KMS-11 (cell line): ENCODE results near the gene CCDC157.
A peak's percentile ranks its signal among the peaks of the same experiment; 100 is the strongest.

Experiments used
- H2AFZ ChIP-seq: fragments of 200-600 bp; sonication (generic); 2 replicates; pipeline ENCODE4 v1.6.1; 2016; ENCODE audit warnings: antibody characterized with exemption, mixed run types, low read depth
- H3K27ac ChIP-seq: fragments of 200-600 bp; sonication (generic); 2 replicates; pipeline ENCODE4 v1.6.1; 2016; ENCODE audit warnings: mild to moderate bottlenecking, mixed run types
- H3K27me3 ChIP-seq: fragments of 200-600 bp; sonication (generic); 2 replicates; pipeline ENCODE4 v1.6.1; 2017; ENCODE audit warnings: mild to moderate bottlenecking, low read depth, mixed run types, moderate library complexity; ENCODE audit not compliant: insufficient read depth
- H3K36me3 ChIP-seq: fragments of 200-600 bp; sonication (generic); 2 replicates; pipeline ENCODE4 v1.6.1; 2017; ENCODE audit warnings: mild to moderate bottlenecking, mixed run types; ENCODE audit not compliant: insufficient read depth
- H3K4me1 ChIP-seq: fragments of 200-600 bp; sonication (generic); 2 replicates; pipeline ENCODE4 v1.6.1; 2016; ENCODE audit warnings: mild to moderate bottlenecking, low read depth, mixed run types; ENCODE audit not compliant: poor library complexity, severe bottlenecking
- H3K4me2 ChIP-seq: fragments of 200-600 bp; sonication (generic); 2 replicates; pipeline ENCODE4 v1.7.0; 2016; ENCODE audit warnings: mild to moderate bottlenecking, mixed run types
- H3K4me3 ChIP-seq: fragments of 200-600 bp; sonication (generic); IDR thresholded peaks from 2 replicates; pipeline ENCODE4 v1.6.1; 2017; ENCODE audit warnings: low read depth, low read length, mixed read lengths; ENCODE audit not compliant: insufficient read depth
- H3K79me2 ChIP-seq: fragments of 200-600 bp; sonication (generic); 2 replicates; pipeline ENCODE4 v1.6.1; 2016; ENCODE audit warnings: low read depth, mixed run types; ENCODE audit not compliant: insufficient read depth
- H3K9ac ChIP-seq: fragments of 200-600 bp; sonication (generic); 2 replicates; pipeline ENCODE4 v1.6.1; 2016; ENCODE audit warnings: mild to moderate bottlenecking, mixed run types
- H4K20me1 ChIP-seq: fragments of 200-600 bp; sonication (generic); 2 replicates; pipeline ENCODE4 v1.6.1; 2016; ENCODE audit warnings: mild to moderate bottlenecking, mixed run types; ENCODE audit not compliant: insufficient read depth
- TF ChIP-seq, protein P1 (sequence below): fragments of 200-600 bp; sonication (generic); conservative IDR thresholded peaks from 2 replicates; pipeline ENCODE4 v1.6.1; 2017; ENCODE audit warnings: low read depth, mild to moderate bottlenecking, antibody characterized with exemption, low read length, moderate library complexity, mixed read lengths

Gene CCDC157

DNA sequence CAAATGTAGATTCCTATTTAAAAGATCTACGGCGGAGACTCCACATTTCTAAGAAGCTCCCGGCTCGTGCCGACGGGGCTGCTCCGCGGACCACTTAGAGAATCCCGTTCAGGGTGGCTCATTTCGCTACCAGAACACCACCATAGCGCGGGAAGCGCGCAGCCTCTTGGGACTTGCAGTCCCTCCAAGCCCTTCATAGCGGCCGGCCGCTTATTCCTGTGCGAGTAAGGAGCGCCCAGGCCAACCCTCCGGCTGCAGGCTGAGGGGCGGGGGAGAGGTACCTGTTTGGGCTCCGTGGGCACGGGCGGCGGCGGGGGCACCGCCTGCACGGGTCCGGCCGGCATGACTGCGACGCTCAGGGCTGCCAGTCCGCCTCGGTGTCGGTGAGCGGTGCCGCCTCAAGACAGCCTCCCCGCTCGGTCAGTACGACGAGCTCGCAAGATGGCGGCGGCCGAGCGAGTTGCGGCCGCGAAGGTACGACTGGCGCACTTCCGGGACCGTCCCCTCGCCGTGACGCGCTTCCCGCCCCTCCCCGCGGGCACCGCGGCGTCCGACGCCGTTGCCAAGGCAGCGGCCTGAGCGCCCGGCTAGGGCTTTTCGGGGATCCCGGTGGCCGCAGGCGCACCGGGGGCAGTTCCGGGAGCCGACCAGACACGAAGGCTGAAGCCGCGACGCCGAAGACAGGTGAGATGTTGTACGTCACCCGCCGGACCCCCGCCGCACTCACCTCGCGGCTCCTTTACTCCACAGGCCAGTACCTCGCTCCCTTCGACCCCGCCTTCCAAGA lies at the start of gene CCDC157, which contains the start of gene SF3A1:
Gene CCDC157 (plus strand): TSS at position 559 of the 787 bp plus-strand sequence. CDS start 8,994 bp downstream, outside the sequence.
Gene SF3A1 (minus strand): TSS at position 446 of the 787 bp plus-strand sequence. CDS start 102 bp downstream, at position 344.
- no peaks in the 10 kb centered on the region for H4K20me1 ChIP-seq
- no peak within 1 kb of the TSS for H3K4me3 ChIP-seq
- peaks cover 28% of the 10 kb centered on the region for H3K4me1 ChIP-seq
- H3K4me2 ChIP-seq: peak within 1 kb of the TSS; percentile 68
- no peaks in the 10 kb centered on the region for H3K27me3 ChIP-seq
- peak within 1 kb of the TSS; percentile 71 for H2AFZ ChIP-seq
- peak within 1 kb of the TSS; percentile 96 for H3K9ac ChIP-seq
- H3K36me3 ChIP-seq: no peaks in the 10 kb centered on the region
- peak within 1 kb of the TSS; percentile 79 for H3K27ac ChIP-seq
- peaks cover 35% of the 10 kb centered on the region for H3K79me2 ChIP-seq
- TF ChIP-seq, protein P1, sequence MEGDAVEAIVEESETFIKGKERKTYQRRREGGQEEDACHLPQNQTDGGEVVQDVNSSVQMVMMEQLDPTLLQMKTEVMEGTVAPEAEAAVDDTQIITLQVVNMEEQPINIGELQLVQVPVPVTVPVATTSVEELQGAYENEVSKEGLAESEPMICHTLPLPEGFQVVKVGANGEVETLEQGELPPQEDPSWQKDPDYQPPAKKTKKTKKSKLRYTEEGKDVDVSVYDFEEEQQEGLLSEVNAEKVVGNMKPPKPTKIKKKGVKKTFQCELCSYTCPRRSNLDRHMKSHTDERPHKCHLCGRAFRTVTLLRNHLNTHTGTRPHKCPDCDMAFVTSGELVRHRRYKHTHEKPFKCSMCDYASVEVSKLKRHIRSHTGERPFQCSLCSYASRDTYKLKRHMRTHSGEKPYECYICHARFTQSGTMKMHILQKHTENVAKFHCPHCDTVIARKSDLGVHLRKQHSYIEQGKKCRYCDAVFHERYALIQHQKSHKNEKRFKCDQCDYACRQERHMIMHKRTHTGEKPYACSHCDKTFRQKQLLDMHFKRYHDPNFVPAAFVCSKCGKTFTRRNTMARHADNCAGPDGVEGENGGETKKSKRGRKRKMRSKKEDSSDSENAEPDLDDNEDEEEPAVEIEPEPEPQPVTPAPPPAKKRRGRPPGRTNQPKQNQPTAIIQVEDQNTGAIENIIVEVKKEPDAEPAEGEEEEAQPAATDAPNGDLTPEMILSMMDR: no peak

DNA sequence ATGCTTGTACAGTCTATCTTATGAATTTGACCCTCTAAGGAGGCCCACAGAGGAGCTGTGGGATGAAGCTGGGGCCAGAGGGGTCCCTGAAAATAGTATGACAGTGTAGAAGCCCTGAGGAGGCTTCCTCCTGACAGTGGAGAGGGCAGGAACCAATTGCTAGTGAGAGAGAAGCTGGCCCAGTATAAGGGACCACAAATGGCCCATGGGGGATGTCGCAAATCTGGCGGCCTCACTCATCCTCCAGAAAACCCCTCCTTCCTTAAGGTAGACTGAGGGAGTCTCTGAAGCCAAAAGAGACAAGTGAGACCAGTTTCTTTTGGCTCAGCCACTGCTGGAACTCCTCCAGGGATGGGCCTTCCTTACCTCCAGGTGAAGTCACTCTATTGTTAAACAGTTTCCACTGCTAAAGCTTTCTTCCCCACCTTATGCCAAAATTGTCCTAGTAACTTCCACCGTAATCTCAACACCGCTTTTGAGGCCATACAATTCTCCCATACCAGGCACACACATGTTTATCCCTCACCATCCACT lies 49.7 kb upstream of the CCDC157 start:
- Histone ChIP-seq H3K4me2 (peak overlapping the region; percentile 95), H2AFZ (no peak overlapping the region), H3K4me1 (peaks cover 87% of the 10 kb centered on the region), H3K27me3 (no peaks in the 10 kb centered on the region), H3K27ac (peak overlapping the region; percentile 88), H4K20me1 (no peaks in the 10 kb centered on the region), H3K4me3 (no peak overlapping the region), H3K79me2 (peaks cover 25% of the 10 kb centered on the region; the same call in 1 of the 2 replicates), H3K36me3 (no peaks in the 10 kb centered on the region), H3K9ac (peak overlapping the region; percentile 28; the same call in 1 of the 2 replicates)
- TF ChIP-seq, protein P1: no peak

DNA sequence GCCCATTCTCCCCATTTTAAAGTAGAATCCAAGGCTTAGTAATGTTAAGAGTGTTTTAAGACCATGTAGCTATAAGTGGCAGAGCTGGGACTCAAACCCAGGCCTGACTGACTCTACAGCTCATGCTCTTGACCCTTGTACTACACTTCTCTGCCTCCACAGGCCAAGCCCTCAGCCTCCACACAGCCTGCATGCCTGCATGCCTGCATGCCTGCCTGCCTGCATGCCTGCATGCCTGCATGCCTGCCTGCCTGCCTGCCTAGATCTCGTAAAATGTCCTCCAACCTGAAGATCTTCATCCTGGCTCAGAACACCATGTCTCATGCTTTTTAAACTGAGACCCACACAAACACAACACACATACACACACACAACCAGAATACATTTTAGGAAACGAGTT lies 48.7 kb upstream of the CCDC157 start:
- H3K9ac ChIP-seq: peak overlapping the region; percentile 26; the same call in 1 of the 2 replicates
- no peaks in the 10 kb centered on the region for H4K20me1 ChIP-seq
- H3K36me3 ChIP-seq: no peaks in the 10 kb centered on the region
- no peak overlapping the region for H3K4me3 ChIP-seq
- TF ChIP-seq, protein P1: no peak
- H3K4me1 ChIP-seq: peaks cover 91% of the 10 kb centered on the region
- peak overlapping the region; percentile 95 for H3K4me2 ChIP-seq
- H3K27me3 ChIP-seq: no peaks in the 10 kb centered on the region
- H3K79me2 ChIP-seq: peaks cover 35% of the 10 kb centered on the region; the same call in 1 of the 2 replicates
- peak overlapping the region; percentile 88 for H3K27ac ChIP-seq
- H2AFZ ChIP-seq: no peak overlapping the region

DNA sequence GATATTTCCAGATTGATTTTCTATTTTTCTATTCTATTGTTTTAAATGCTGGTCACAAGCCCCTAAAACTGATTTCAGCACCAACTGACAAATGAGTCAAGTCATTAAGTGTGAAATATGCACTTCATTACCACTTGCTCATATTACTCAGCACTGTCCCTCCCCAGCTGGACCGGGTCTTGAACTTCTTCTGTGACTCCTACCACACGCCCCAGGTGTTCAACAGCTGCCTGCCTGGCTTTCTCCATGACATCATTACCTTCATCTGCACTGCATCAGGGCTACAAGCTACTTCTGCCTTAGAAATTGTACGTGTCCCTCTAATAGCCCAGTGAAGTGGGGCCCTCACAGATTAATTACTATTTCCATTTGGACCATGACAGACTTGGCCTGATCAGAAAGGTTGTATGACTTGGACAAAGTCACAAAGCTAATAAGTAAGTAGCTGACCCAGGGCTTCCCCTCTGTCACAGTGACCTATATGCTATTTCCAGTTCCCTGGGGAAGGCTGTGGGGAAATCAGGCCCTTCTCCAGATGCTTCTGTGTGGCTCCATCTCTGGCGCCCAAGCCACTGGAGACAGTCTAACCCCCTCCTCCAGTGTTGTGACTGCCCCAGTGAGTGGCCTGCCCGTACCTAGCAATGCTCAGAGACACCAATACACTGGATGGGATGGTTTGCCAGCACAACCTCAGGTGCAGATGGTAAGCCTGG lies 48.1 kb upstream of the CCDC157 start:
- H3K27me3 ChIP-seq: no peaks in the 10 kb centered on the region
- peak overlapping the region; percentile 88 for H3K27ac ChIP-seq
- H2AFZ ChIP-seq: no peak overlapping the region
- no peaks in the 10 kb centered on the region for H4K20me1 ChIP-seq
- H3K79me2 ChIP-seq: peaks cover 37% of the 10 kb centered on the region; the same call in 1 of the 2 replicates
- H3K9ac ChIP-seq: peak overlapping the region; percentile 26; the same call in 1 of the 2 replicates
- no peaks in the 10 kb centered on the region for H3K36me3 ChIP-seq
- no peak overlapping the region for H3K4me3 ChIP-seq
- H3K4me1 ChIP-seq: peaks cover 94% of the 10 kb centered on the region
- TF ChIP-seq, protein P1: no peak
- peak overlapping the region; percentile 95 for H3K4me2 ChIP-seq
